K562 (cell line): ENCODE results near the gene EPB41L1. TPM values are rescaled to one million over a fixed set of nuclear protein-coding genes. Genes with fewer than 3 reads are reported as not detected.

Experiments used
- CBFA2T2 ChIP-seq: fragments of 450-650 bp; conservative IDR thresholded peaks from 2 replicates; pipeline ENCODE4 v1.6.1; 2017; ENCODE audit warnings: mild to moderate bottlenecking
- CUX1 ChIP-seq: fragments of 200-800 bp; sonication (Bioruptor generic); IDR thresholded peaks from 2 replicates; pipeline ENCODE4 v1.6.1; 2016; ENCODE audit warnings: missing genetic modification characterization, missing compliant biosample characterization
- ERF ChIP-seq: fragments of 450-650 bp; formaldehyde crosslinking; IDR thresholded peaks from 2 replicates; pipeline ENCODE4 v1.4.0; 2020; ENCODE audit warnings: mild to moderate bottlenecking, mixed read lengths
- HMG20A ChIP-seq: fragments of 450-650 bp; formaldehyde crosslinking; conservative IDR thresholded peaks from 2 replicates; pipeline ENCODE4 v1.4.0; 2020; ENCODE audit warnings: mild to moderate bottlenecking, mixed read lengths
- KDM5B ChIP-seq: fragments of 200-600 bp; sonication (generic); IDR thresholded peaks from 2 replicates; pipeline ENCODE4 v1.6.1; 2012; ENCODE audit warnings: low read depth, mild to moderate bottlenecking, moderate library complexity, low read length, control low read depth, inconsistent platforms; ENCODE audit not compliant: insufficient replicate concordance
- ZFPM2 ChIP-seq: fragments of 250-450 bp; sonication (Bioruptor Pico); IDR thresholded peaks from 2 replicates; pipeline ENCODE4 v1.5.1; 2022; ENCODE audit warnings: mild to moderate bottlenecking
- ZNF217 ChIP-seq: sonication (generic); formaldehyde crosslinking; IDR thresholded peaks from 2 replicates; pipeline ENCODE4 v1.8.0; 2022; ENCODE audit warnings: mild to moderate bottlenecking, missing genetic modification reagents
- polyA plus RNA-seq, 8 experiments: library from polyadenylated mRNA; depleted of rRNA in 4 of 8; stranded (reverse) in 5 of 8; unstranded in 3 of 8; fragments of >200 nt; fragmentation: Nextera tagmentation in 2 of 8; fragmentation: Illumina TruSeq in 1 of 8; extraction: Ambion mirVana in 2 of 8; extraction: Trizol in 1 of 8; gene quantifications; 2 replicates each; pipeline versions ENCODE4 v1.2.1 to v1.2.3, GENCODE V29; 2011 to 2014; ENCODE audit warnings: inconsistent platforms in 1 of 8, missing spikeins in 1 of 8
- total RNA-seq, 7 experiments: library from RNA; depleted of rRNA in 6 of 7; stranded (reverse); fragments of >200 nt in 6 of 7; fragmentation: Illumina TruSeq in 2 of 7; extraction: Trizol in 2 of 7; gene quantifications; 2 replicates each; pipeline versions ENCODE4 v1.2.1 to v1.2.3, GENCODE V29; 2011 to 2021; ENCODE audit warnings: low replicate concordance in 1 of 7
- TF ChIP-seq, protein P1 (sequence below): fragments of 450-650 bp; conservative IDR thresholded peaks from 2 replicates; pipeline ENCODE4 v1.6.1; 2016; ENCODE audit warnings: missing genetic modification characterization, low read depth, mild to moderate bottlenecking, control low read depth, missing compliant biosample characterization

The EPB41L1 gene
- total and polyA plus RNA-seq, 9 of the 15 experiments (the other 6 are each of a cell fraction or from before 2014, with no cell fraction given) = 0.11 to 4.3 (median 1.3) TPM

GRCh38 chr20:36145877-36146707, 8.4 kb upstream of the EPB41L1 start (continued):
- TF ChIP-seq ZFPM2 (CRISPR knock-in tag) = no peak
- no peak for TF ChIP-seq KDM5B
- TF ChIP-seq CUX1 (CRISPR knock-in tag) = no peak
- no peak for TF ChIP-seq CBFA2T2
- no peak for TF ChIP-seq ERF
- no peak for TF ChIP-seq HMG20A (CRISPR knock-in tag)
- TF ChIP-seq, protein P1, sequence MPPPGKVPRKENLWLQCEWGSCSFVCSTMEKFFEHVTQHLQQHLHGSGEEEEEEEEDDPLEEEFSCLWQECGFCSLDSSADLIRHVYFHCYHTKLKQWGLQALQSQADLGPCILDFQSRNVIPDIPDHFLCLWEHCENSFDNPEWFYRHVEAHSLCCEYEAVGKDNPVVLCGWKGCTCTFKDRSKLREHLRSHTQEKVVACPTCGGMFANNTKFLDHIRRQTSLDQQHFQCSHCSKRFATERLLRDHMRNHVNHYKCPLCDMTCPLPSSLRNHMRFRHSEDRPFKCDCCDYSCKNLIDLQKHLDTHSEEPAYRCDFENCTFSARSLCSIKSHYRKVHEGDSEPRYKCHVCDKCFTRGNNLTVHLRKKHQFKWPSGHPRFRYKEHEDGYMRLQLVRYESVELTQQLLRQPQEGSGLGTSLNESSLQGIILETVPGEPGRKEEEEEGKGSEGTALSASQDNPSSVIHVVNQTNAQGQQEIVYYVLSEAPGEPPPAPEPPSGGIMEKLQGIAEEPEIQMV (tag) = no peak
- TF ChIP-seq ZNF217 (CRISPR knock-in tag) = no peak
